H9 (cell line): ENCODE measurements around the gene DAPK1. TPM values are rescaled to one million over a fixed set of nuclear protein-coding genes. Genes with fewer than 3 reads are reported as not detected.

Source experiments
- DNase-seq: peaks from one replicate; pipeline ENCODE4 v3.0.0-alpha.2; 2017
- H2AFZ ChIP-seq: one replicate; pipeline ENCODE4 v1.6.1; 2013; ENCODE audit warnings: mild to moderate bottlenecking, low read length, control low read depth, moderate library complexity
- H2AK5ac ChIP-seq: 2 replicates; pipeline ENCODE4 v1.6.1; 2013; ENCODE audit warnings: low read length, control low read depth, mixed read lengths; ENCODE audit not compliant: insufficient read length
- H2BK120ac ChIP-seq: one replicate; pipeline ENCODE4 v1.6.1; 2013; ENCODE audit warnings: low read depth, mild to moderate bottlenecking, low read length, control low read depth, inconsistent platforms; ENCODE audit not compliant: poor library complexity, severe bottlenecking
- H2BK12ac ChIP-seq: 2 replicates; pipeline ENCODE4 v1.6.1; 2013; ENCODE audit warnings: low read length, control low read depth, mixed read lengths, low read depth; ENCODE audit not compliant: insufficient read length
- H2BK15ac ChIP-seq: 2 replicates; pipeline ENCODE4 v1.6.1; 2013; ENCODE audit warnings: low read depth, low read length, control low read depth
- H2BK20ac ChIP-seq: one replicate; pipeline ENCODE4 v1.6.1; 2013; ENCODE audit warnings: low read depth, mild to moderate bottlenecking, low read length, control low read depth, inconsistent platforms; ENCODE audit not compliant: poor library complexity, severe bottlenecking
- H2BK5ac ChIP-seq: 2 replicates; pipeline ENCODE4 v1.6.1; 2013; ENCODE audit warnings: low read length, control low read depth, mixed read lengths; ENCODE audit not compliant: insufficient read length
- H3K14ac ChIP-seq: 2 replicates; pipeline ENCODE4 v1.6.1; 2013; ENCODE audit warnings: low read length, control low read depth; ENCODE audit not compliant: insufficient read depth
- H3K18ac ChIP-seq: 2 replicates; pipeline ENCODE4 v1.6.1; 2013; ENCODE audit warnings: low read depth, mild to moderate bottlenecking, mixed read lengths, low read length, control low read depth; ENCODE audit not compliant: insufficient read length
- H3K23ac ChIP-seq: 2 replicates; pipeline ENCODE4 v1.6.1; 2013; ENCODE audit warnings: low read length, control low read depth, mixed read lengths, low read depth; ENCODE audit not compliant: insufficient read length
- H3K23me2 ChIP-seq: 2 replicates; pipeline ENCODE4 v1.6.1; 2013; ENCODE audit warnings: low read depth, mild to moderate bottlenecking, mixed read lengths, low read length, control low read depth; ENCODE audit not compliant: insufficient read length, poor library complexity, severe bottlenecking
- H3K27ac ChIP-seq: 2 replicates; pipeline ENCODE4 v1.5.1; 2013; ENCODE audit warnings: low read length, control low read depth, mixed read lengths, low read depth; ENCODE audit not compliant: insufficient read length
- H3K27me3 ChIP-seq: 2 replicates; pipeline ENCODE4 v1.6.1; 2013; ENCODE audit warnings: low read length, control low read depth, inconsistent platforms; ENCODE audit not compliant: insufficient read depth
- H3K4ac ChIP-seq: 2 replicates; pipeline ENCODE4 v1.6.1; 2013; ENCODE audit warnings: low read depth, mild to moderate bottlenecking, control low read depth, inconsistent platforms, low read length, moderate library complexity
- H3K4me1 ChIP-seq: 2 replicates; pipeline ENCODE4 v1.6.1; 2013; ENCODE audit warnings: low read length, control low read depth, inconsistent platforms; ENCODE audit not compliant: insufficient read depth
- H3K4me2 ChIP-seq: 2 replicates; pipeline ENCODE4 v1.6.1; 2013; ENCODE audit warnings: low read length, control low read depth, mixed read lengths; ENCODE audit not compliant: insufficient read length, insufficient read depth
- H3K56ac ChIP-seq: 2 replicates; pipeline ENCODE4 v1.6.1; 2013; ENCODE audit warnings: low read depth, mild to moderate bottlenecking, mixed read lengths, low read length, control low read depth; ENCODE audit not compliant: insufficient read length
- H3K79me1 ChIP-seq: 2 replicates; pipeline ENCODE4 v1.6.1; 2013; ENCODE audit warnings: low read depth, mild to moderate bottlenecking, moderate library complexity, low read length, control low read depth, inconsistent platforms; ENCODE audit not compliant: insufficient read depth, poor library complexity, severe bottlenecking
- H3K79me2 ChIP-seq: 2 replicates; pipeline ENCODE4 v1.6.1; 2013; ENCODE audit warnings: low read length, control low read depth, inconsistent platforms; ENCODE audit not compliant: insufficient read depth
- H3K9ac ChIP-seq: 2 replicates; pipeline ENCODE4 v1.6.1; 2013; ENCODE audit warnings: low read length, control low read depth, mixed read lengths; ENCODE audit not compliant: insufficient read length; ENCODE audit errors: extremely low read depth
- H3K9me3 ChIP-seq: one replicate; pipeline ENCODE4 v1.6.1; 2013; ENCODE audit warnings: low read depth, low read length, inconsistent platforms; ENCODE audit not compliant: control insufficient read depth
- H3T11ph ChIP-seq: one replicate; pipeline ENCODE4 v1.6.1; 2013; ENCODE audit warnings: mild to moderate bottlenecking, low read length, control low read depth, inconsistent platforms
- H4K20me1 ChIP-seq: one replicate; pipeline ENCODE4 v1.6.1; 2013; ENCODE audit not compliant: control insufficient read depth, insufficient read length, insufficient read depth
- H4K5ac ChIP-seq: 2 replicates; pipeline ENCODE4 v1.6.1; 2013; ENCODE audit warnings: low read depth, mild to moderate bottlenecking, mixed read lengths, low read length, control low read depth; ENCODE audit not compliant: insufficient read length
- H4K8ac ChIP-seq: replicated peaks from 2 replicates; pipeline ENCODE4 v1.6.1; 2013; ENCODE audit warnings: low read length, control low read depth, mixed read lengths, low read depth; ENCODE audit not compliant: insufficient read length
- H4K91ac ChIP-seq: 2 replicates; pipeline ENCODE4 v1.6.1; 2013; ENCODE audit warnings: low read depth, mild to moderate bottlenecking, moderate library complexity, mixed read lengths, low read length, control low read depth; ENCODE audit not compliant: insufficient read length
- H3K27ac Mint-ChIP-seq, 3 experiments: 2 replicates in 2 of 3; 3 replicates in 1 of 3; pipeline ENCODE4 v1.8.0; 2020 to 2021; ENCODE audit warnings: mixed read lengths in 3 of 3, mild to moderate bottlenecking in 1 of 3, moderate library complexity in 1 of 3
- H3K27me3 Mint-ChIP-seq: 2 replicates; pipeline ENCODE4 v1.8.0; 2021; ENCODE audit warnings: low read depth, mild to moderate bottlenecking, moderate library complexity, mixed read lengths
- H3K36me3 Mint-ChIP-seq, 3 experiments: 2 replicates in 2 of 3; 3 replicates in 1 of 3; pipeline ENCODE4 v1.8.0; 2020 to 2021; ENCODE audit warnings: low read depth in 3 of 3, mixed read lengths in 3 of 3; ENCODE audit not compliant: insufficient read depth in 1 of 3
- H3K4me1 Mint-ChIP-seq, 2 experiments: 2 replicates each; pipeline ENCODE4 v1.8.0; 2020; ENCODE audit warnings: mixed read lengths in 2 of 2
- H3K4me3 Mint-ChIP-seq, 2 experiments: 2 replicates in 1 of 2; 3 replicates in 1 of 2; pipeline ENCODE4 v1.8.0; 2020 to 2021; ENCODE audit warnings: mild to moderate bottlenecking in 2 of 2, mixed read lengths in 2 of 2, moderate library complexity in 1 of 2
- H3K9me3 Mint-ChIP-seq, 2 experiments: 2 replicates in 1 of 2; 3 replicates in 1 of 2; pipeline ENCODE4 v1.8.0; 2020; ENCODE audit warnings: mild to moderate bottlenecking in 2 of 2, mixed read lengths in 2 of 2, moderate library complexity in 1 of 2
- CTCF ChIP-seq: fragments of 200-600 bp; sonication (generic); conservative IDR thresholded peaks from 3 replicates; pipeline ENCODE4 v1.8.0; 2021; ENCODE audit warnings: antibody characterized with exemption, mild to moderate bottlenecking
- WGBS: extraction: QIAGEN DNeasy Blood & Tissue Kit; methylation state at CpG from one replicate; pipeline ENCODE4 v1.1.7; 2013; ENCODE audit warnings: missing lambda C conversion rate, low lambda C conversion rate, mixed read lengths; ENCODE audit not compliant: insufficient read length; ENCODE audit errors: extremely low coverage; 5-methylcytosine and 5-hydroxymethylcytosine counted together
- total RNA-seq: library from RNA; stranded (reverse); gene quantifications from 2 replicates; pipeline ENCODE4 v1.2.1, GENCODE V29; 2021

Gene DAPK1
- total RNA-seq, 1 experiment from 2014 or later: 79.4 TPM

- H3T11ph ChIP-seq: no peak overlapping the region
- H3K23ac ChIP-seq: no peak overlapping the region
- H3K27ac ChIP-seq: no peak overlapping the region
- H4K91ac ChIP-seq: no peak overlapping the region
- no peak overlapping the region for H3K14ac ChIP-seq
- whole genome bisulfite sequencing: no CpG with 5 or more reads among the region's 4 CpGs
- no peaks in the 10 kb centered on the region for H3K23me2 ChIP-seq
- Mint-ChIP-seq H3K4me3 (no peak overlapping the region), H3K9me3 (peaks cover 11 to 16% of the 10 kb centered on the region in 2 experiments), H3K27ac (no peak overlapping the region), H3K27me3 (peaks cover 2% of the 10 kb centered on the region; the same call in 1 of the 2 replicates), H3K4me1 (peaks cover 6 to 11% of the 10 kb centered on the region in 2 experiments; a peak in 3 of 4 replicates), H3K36me3 (peaks cover 9 to 13% (median 11%) of the 10 kb centered on the region in 3 experiments)
- no peak for TF ChIP-seq CTCF
- no peaks in the 10 kb centered on the region; the same call in 1 of the 2 replicates for H3K4me1 ChIP-seq
- no peak overlapping the region for H2BK5ac ChIP-seq
- H2BK120ac ChIP-seq: no peak overlapping the region
- no peaks in the 10 kb centered on the region for H3K79me1 ChIP-seq
- DNase-seq: no peak
- no peak overlapping the region for H2BK12ac ChIP-seq
- H4K20me1 ChIP-seq: no peaks in the 10 kb centered on the region
- no peak overlapping the region for H3K18ac ChIP-seq
- no peak overlapping the region for H3K4me2 ChIP-seq
- H4K5ac ChIP-seq: no peak overlapping the region
- no peak overlapping the region for H2AFZ ChIP-seq
- no peaks in the 10 kb centered on the region for H3K27me3 ChIP-seq
- H3K4ac ChIP-seq: no peak overlapping the region
- H2AK5ac ChIP-seq: no peak overlapping the region
- H4K8ac ChIP-seq: no peak overlapping the region
- peaks cover 2% of the 10 kb centered on the region for H3K9me3 ChIP-seq
- no peak overlapping the region for H2BK20ac ChIP-seq
- no peak overlapping the region for H3K9ac ChIP-seq
- no peak overlapping the region for H2BK15ac ChIP-seq
- H3K56ac ChIP-seq: no peak overlapping the region
- H3K79me2 ChIP-seq: no peaks in the 10 kb centered on the region
Observed at GRCh38 chr9:87461256-87461655, 36.4 kb upstream of the DAPK1 start.
